Measurements from ENCODE around the gene MYO5C.

The MYO5C gene

GRCh38 chr15:52338058-52338457 is 42.5 kb upstream of the MYO5C start:
- ATAC-seq (ENCODE audit: low read depth) (no peak), DNase-seq (ENCODE audit: low spot score) (no peak)
- Histone ChIP-seq H3K4me1 (ENCODE audit: insufficient read depth, poor library complexity, severe bottlenecking) (peaks cover 48% of the 10 kb centered on the region), H3K9me3 (ENCODE audit: severe bottlenecking) (no peaks in the 10 kb centered on the region), H3K27me3 (ENCODE audit: insufficient read depth, poor library complexity, severe bottlenecking) (no peaks in the 10 kb centered on the region), H3K36me3 (ENCODE audit: low read depth) (peaks cover 7% of the 10 kb centered on the region; the same call in 1 of the 2 replicates), H3K27ac (ENCODE audit: poor library complexity, severe bottlenecking) (peak overlapping the region; percentile 82), H3K4me3 (ENCODE audit: severe bottlenecking) (no peak overlapping the region)
- TF ChIP-seq CTCF (IDR thresholded peaks at IDR 0.05; ENCODE audit: poor library complexity, severe bottlenecking), result no peak

GRCh38 chr15:52337198-52337853 is 41.7 kb upstream of the MYO5C start:
- Histone ChIP-seq H3K4me1 (ENCODE audit: insufficient read depth, poor library complexity, severe bottlenecking) (peaks cover 51% of the 10 kb centered on the region), H3K36me3 (ENCODE audit: low read depth) (peaks cover 7% of the 10 kb centered on the region; the same call in 1 of the 2 replicates), H3K27ac (ENCODE audit: poor library complexity, severe bottlenecking) (peak overlapping the region; percentile 82), H3K27me3 (ENCODE audit: insufficient read depth, poor library complexity, severe bottlenecking) (no peaks in the 10 kb centered on the region), H3K4me3 (ENCODE audit: severe bottlenecking) (no peak overlapping the region), H3K9me3 (ENCODE audit: severe bottlenecking) (no peaks in the 10 kb centered on the region)
- DNase-seq (ENCODE audit: low spot score), result no peak
- peak; percentile 73 for ATAC-seq (ENCODE audit: low read depth)
- no peak for TF ChIP-seq CTCF (IDR thresholded peaks at IDR 0.05; ENCODE audit: poor library complexity, severe bottlenecking)

- Histone ChIP-seq H3K4me3 (ENCODE audit: severe bottlenecking) (no peak overlapping the region), H3K9me3 (ENCODE audit: severe bottlenecking) (no peaks in the 10 kb centered on the region), H3K27me3 (ENCODE audit: insufficient read depth, poor library complexity, severe bottlenecking) (no peaks in the 10 kb centered on the region), H3K36me3 (ENCODE audit: low read depth) (peaks cover 7% of the 10 kb centered on the region; the same call in 1 of the 2 replicates), H3K27ac (ENCODE audit: poor library complexity, severe bottlenecking) (peak overlapping the region; percentile 82), H3K4me1 (ENCODE audit: insufficient read depth, poor library complexity, severe bottlenecking) (peaks cover 57% of the 10 kb centered on the region)
- ATAC-seq (ENCODE audit: low read depth), result no peak
- no peak for DNase-seq (ENCODE audit: low spot score)
- peak; percentile 41 for TF ChIP-seq CTCF (IDR thresholded peaks at IDR 0.05; ENCODE audit: poor library complexity, severe bottlenecking)
These were observed 40.9 kb upstream of the MYO5C start for GRCh38 chr15:52336529-52336928.

- ATAC-seq (ENCODE audit: low read depth), result peak; percentile 81
These were observed 39.0 kb upstream of the MYO5C start for GRCh38 chr15:52334491-52335160.

More at GRCh38 chr15:52334491-52335160, 39.0 kb upstream of the MYO5C start:
- Histone ChIP-seq H3K4me3 (ENCODE audit: severe bottlenecking) (no peak overlapping the region), H3K9me3 (ENCODE audit: severe bottlenecking) (no peaks in the 10 kb centered on the region), H3K27ac (ENCODE audit: poor library complexity, severe bottlenecking) (peak overlapping the region; percentile 82), H3K36me3 (ENCODE audit: low read depth) (peaks cover 13% of the 10 kb centered on the region), H3K4me1 (ENCODE audit: insufficient read depth, poor library complexity, severe bottlenecking) (peaks cover 58% of the 10 kb centered on the region), H3K27me3 (ENCODE audit: insufficient read depth, poor library complexity, severe bottlenecking) (no peaks in the 10 kb centered on the region)
- no peak for DNase-seq (ENCODE audit: low spot score)
- TF ChIP-seq CTCF (IDR thresholded peaks at IDR 0.05; ENCODE audit: poor library complexity, severe bottlenecking), result no peak

Data from RWPE2 (cell line).